GM21737 (cell line): ENCODE data around the gene TRIM46.
"Not testable (repeated sequence)": the region's sequence is repeated elsewhere in the genome, so short reads cannot be mapped to it uniquely, and the experiment has no call there.

Experiments used
- ATAC-seq: cut with Tn5 transposase; IDR thresholded peaks from one replicate; pipeline ENCODE4 v1.9.1; 2021; ENCODE audit warnings: mild to moderate bottlenecking, moderate library complexity; ENCODE audit not compliant: unreplicated experiment

The TRIM46 gene

DNA sequence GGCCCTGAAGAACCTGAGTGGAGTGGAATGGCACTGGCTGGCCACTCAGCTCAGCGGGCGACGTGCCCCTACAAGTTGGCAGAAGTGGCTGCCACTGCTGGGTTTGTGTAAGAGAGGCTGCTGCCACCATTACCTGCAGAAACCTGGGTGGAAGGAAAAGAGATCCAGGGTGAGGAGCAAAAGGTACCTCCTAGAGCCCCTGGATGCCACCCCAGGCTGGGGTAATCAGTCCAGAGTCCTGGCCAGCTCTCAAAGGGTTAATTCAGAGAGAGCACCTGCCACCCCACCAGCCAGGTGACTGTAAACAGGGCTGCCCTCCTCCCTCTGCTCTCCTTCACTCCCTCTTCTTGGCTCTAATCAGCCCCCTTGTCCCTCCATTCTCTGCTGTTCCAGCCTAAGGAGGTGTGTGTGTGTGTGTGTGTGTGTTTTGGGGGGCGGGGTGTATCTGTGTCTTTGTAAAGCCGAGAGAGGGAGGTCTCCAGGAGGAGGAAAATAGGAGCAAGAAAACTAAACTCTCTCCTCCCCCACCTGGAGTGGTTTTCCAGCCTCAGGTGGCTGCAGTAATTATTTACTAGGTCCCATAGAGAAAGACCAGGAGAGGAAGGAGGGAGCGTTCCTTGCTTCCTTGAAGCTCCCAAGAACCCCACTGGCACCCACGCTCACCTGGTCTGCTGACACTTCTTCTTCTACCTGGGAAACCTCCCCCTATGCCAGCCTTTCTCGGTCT, 12.6 kb downstream of the TRIM46 start:
- no peak for ATAC-seq

DNA sequence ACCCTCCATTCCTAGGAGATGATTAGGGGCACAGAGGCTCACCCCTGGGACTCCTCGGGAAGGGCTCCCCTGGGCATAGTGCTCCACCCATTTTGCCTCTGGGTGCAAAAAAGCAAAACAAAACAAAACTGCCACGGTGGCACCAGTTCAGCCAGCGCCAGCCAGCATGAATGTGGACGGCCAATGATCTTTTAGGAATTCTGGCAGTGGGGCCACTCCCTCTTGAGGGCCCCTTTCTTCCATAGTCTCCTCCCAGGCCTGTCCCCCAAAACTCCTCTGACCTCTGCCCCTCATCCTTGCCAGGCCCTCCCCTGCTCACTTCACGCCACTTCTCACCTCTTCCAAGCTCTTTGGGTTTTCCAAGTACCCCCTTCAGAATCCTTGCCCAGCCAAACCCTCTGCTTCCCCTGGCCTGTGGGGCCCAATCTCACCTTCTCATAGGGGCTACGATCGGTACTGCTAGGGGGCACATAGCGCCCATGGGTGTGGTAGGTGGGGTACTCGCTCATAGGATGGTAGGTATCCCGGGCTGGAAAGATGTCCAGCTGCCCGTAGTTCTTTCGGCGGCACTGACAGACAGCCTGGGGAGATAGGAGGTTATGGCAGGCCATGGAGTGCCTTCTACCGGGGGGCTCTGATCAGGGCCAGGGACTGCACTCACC, 13.3 kb downstream of the TRIM46 start:
- no peak for ATAC-seq

DNA sequence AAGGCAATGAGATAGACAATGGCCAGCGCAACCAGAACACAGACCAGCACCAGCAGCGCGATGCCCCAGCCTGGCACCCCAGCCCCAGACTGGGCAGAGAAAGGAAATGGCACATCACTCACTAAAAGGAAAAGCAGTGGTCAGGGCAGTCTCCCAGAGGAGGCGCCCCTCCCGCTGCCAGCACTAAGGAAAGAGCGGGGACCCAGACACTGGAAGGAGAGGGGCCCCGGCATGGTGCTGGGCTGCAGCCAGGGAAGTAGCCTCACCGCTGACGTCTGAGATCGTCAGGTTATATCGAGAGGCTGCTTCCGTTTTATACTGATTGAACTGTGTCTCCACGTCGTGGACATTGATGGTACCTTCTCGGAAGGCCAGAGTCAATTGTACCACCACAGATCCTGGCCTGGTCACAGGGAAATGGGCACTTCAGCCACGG, 13.8 kb downstream of the TRIM46 start:
- ATAC-seq: no peak

DNA sequence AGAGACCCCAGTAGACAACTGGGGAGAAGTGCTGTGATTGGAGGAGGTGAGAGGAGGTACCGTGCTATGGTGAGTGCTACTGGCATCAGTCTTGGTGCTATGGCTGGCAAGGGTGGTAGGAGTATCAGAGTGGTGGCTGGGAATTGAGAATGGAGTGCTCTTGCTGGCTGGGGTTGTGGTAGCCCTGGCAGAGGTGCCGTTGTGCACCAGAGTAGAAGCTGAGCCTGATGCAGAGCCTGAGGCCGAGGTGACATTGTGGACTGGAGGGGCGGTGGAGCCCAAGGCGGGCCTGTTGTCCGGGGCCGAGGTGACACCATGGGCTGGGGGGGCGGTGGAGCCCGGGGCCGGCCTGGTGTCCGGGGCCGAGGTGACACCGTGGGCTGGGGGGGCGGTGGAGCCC, 14.6 kb downstream of the TRIM46 start:
- ATAC-seq: no peak

- ATAC-seq: not testable (repeated sequence)
Observed at GRCh38 chr1:155189926-155190325, 16.3 kb downstream of the TRIM46 start.

DNA sequence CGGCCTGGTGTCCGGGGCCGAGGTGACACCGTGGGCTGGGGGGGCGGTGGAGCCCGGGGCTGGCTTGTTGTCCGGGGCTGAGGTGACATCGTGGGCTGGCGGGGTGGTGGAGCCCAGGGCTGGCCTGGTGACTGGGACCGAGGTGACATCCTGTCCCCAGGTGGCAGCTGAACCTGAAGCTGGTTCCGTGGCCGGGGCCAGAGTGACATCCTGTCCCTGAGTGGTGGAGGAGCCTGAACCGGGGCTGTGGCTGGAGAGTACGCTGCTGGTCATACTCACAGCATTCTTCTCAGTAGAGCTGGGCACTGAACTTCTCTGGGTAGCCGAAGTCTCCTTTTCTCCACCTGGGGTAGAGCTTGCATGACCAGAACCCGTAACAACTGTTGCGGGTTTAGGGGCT, 18.3 kb downstream of the TRIM46 start:
- no peak for ATAC-seq

- no peak for ATAC-seq
Observed at GRCh38 chr1:155192346-155193274, 19.0 kb downstream of the TRIM46 start.

GRCh38 chr1:155193275-155193990, 19.8 kb downstream of the TRIM46 start:
- peak; percentile 63 for ATAC-seq

GRCh38 chr1:155193991-155194240, 20.3 kb downstream of the TRIM46 start:
- ATAC-seq: not testable (repeated sequence)

GRCh38 chr1:155195201-155196102, 21.8 kb downstream of the TRIM46 start:
- no peak for ATAC-seq

DNA sequence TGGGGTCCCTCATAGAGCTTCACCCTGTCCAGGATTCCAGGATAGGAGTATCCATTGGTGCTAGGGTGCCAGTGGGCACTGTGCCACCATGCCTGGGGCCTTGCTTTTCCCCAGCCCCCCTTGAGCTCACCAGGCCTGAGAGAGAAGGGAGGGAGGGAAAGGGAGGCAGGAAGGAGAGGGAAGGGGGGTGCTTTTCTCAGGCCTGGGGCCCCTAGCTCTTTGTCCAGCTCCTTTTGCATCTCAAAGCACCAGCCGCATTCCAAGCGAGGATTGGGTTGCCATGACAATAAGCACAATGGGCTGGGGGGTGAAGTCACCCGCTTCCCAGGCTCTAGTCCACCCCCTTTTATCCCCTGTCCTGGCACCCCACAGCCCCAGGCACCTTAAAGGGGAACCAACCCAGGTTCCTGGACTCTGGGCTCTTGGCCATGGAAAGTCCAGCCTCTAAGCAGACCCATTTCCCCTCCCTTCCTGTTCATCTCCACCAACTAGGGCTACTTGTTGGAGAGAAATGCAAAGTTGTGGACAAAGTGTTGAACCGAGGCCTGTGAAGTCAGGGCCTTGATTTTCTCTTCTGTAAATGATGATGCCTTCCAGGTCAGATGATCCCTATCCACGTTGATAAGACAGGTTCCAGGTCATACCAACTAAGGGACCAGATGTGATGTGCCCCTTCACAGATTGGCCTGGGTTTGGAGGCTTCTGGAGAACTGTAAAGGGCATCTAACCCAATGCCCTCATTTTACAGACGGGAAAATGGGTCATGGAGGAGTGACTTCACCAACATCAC, 22.6 kb downstream of the TRIM46 start:
- no peak for ATAC-seq

DNA sequence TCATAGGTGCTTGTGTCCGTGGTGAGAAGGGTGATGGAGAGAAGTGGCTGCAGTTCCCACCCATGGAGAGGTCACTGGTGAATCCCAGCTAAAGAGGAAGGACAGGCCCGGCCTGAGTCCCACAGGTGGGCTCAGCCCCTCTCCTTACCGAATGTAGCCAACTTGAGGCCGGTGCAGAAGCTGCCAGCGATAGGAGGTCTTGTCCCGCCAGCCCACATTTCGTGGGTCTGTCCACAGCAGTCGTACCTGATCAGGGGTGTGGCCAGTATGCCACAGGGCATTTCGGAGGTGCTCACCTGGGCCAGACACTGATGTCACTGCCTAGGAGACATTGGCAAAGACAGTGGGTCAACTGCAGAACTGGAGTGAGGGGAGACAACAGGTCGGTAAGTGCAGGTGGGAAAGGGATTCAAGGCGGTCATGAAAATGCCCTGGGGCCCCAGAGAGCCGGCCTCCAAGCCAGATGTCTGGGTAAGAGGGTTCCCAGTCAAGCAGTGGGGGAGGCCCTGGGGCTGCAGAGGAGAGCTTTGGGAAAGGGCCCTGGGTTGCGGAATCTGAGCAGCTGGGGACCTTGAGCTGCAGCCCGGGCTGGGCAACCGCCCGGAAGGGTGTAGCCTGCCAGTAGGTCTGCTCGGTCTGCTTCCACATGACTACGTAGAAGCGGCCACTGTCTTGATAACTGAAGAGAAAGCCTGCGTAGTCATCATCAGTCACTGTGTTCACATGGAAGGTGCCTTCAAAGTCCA, 23.4 kb downstream of the TRIM46 start:
- no peak for ATAC-seq

GRCh38 chr1:155197901-155198546, 24.4 kb downstream of the TRIM46 start:
- ATAC-seq: no peak

DNA sequence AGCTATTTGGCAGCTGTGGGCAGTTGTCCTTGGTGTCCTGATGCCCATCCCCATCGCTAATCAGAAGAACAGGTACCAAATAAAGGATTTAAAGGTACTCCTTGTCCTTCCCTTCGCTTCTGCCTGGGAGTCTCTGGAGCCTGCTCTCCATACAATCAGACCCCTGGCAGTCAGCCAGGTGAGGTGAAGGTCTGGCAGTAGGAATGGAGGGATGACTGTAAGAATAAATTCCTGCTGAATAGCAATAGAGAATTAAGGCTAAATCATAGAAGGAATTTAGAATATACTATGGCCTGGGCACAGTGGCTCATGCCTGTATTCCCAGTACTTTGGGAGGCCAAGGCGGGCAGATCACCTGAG, 24.9 kb downstream of the TRIM46 start:
- ATAC-seq: no peak

DNA sequence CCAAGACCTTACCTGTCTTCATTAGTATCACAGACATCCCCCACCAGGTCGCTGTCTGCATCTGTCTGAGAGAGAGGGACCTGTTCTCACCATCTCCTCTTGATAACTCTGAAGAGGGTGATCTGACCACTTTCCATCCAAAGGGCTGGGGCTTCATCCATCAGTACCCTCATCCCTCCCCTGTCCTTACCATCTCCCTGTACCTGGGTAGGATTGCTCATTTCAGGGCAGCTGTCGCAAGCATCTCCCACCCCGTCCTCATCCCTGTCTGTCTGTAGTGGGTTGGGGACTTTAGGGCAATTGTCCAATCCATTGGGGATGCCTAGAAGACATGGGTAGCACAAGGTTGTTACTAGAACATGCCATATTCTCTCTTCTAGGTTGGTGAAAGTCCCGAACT, 26.1 kb downstream of the TRIM46 start:
- ATAC-seq: no peak

DNA sequence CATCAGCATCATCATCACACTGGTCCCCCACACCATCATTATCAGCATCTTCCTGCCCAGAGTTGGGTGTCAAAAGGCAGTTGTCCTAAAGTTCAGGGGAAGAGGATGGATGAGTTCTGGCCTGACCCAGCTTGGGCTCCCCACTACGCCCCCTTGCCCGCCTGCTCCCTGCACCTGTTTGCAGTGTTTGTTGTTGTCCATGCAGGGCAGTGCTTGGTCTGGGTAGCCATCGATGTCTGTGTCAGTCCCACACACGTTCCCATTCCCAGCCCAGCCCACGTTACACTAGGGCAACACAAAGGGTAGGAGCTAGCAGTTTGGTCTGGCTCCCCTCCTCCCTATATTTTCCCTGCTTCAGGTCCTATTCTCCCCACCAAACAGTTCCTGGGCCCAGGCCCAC, 27.3 kb downstream of the TRIM46 start:
- no peak for ATAC-seq

DNA sequence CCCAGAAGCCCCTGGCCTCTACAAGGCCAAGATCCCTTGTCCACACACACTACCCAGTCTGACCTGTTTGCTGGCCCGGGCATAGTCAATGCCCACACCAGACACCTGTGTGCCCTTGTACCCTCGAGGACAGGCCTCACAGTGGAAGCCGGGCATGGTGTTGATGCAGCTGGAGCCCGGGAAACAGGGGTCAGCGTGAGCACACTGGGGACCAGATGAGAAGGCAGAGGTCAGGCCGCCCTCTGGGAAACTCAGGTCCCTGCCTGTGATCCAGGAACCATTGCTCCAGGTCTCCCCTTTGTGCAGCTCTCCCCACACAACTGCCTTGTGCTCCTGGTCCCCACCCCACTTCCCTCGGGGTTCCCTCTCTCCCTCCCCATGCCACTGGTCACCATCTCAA, 28.5 kb downstream of the TRIM46 start:
- ATAC-seq: no peak
